Gastrocnemius medialis (tissue), 4 donors: ENCODE measurements around the gene XYLT1. TPM values are rescaled to one million over a fixed set of nuclear protein-coding genes. Genes with fewer than 3 reads are reported as not detected.

Source experiments
- ATAC-seq, 2 donors: fragments of 150-250 bp; one replicate each; pipeline ENCODE4 v1.9.1; 2016
- DNase-seq, 2 donors: peaks; one replicate each; pipeline ENCODE4 v3.0.0-alpha.2; 2019
- H3K27ac ChIP-seq, 4 donors: fragments of 200-600 bp; sonication (generic); 1 replicate in 1 of 4; 2 replicates in 3 of 4; pipeline ENCODE4 v1.5.1; 2016 to 2018; ENCODE audit warnings: mild to moderate bottlenecking in 2 of 4, moderate library complexity in 1 of 4
- H3K27me3 ChIP-seq, 3 donors: fragments of 200-600 bp; sonication (generic) in 2 of 3; 1 replicate in 1 of 3; 2 replicates in 2 of 3; pipeline versions ENCODE4 v1.5.1 to v1.6.0; 2016 to 2019; ENCODE audit warnings: mild to moderate bottlenecking in 1 of 3, moderate library complexity in 1 of 3
- H3K36me3 ChIP-seq, 2 donors: fragments of 200-600 bp; sonication (generic) in 1 of 2; one replicate each; pipeline ENCODE4 v1.5.1; 2017 to 2018
- H3K4me1 ChIP-seq, 2 donors: fragments of 200-600 bp; sonication (generic) in 1 of 2; one replicate each; pipeline ENCODE4 v1.5.1; 2016 to 2017; ENCODE audit warnings: mild to moderate bottlenecking in 2 of 2
- H3K4me3 ChIP-seq, 4 donors: fragments of 200-600 bp; sonication (generic) in 3 of 4; 1 replicate in 1 of 4; 2 replicates in 3 of 4; pipeline ENCODE4 v1.5.1; 2016 to 2019; ENCODE audit warnings: mild to moderate bottlenecking in 2 of 4
- H3K9me3 ChIP-seq, 3 donors: fragments of 200-600 bp; sonication (generic) in 2 of 3; 1 replicate in 1 of 3; 2 replicates in 2 of 3; pipeline ENCODE4 v1.5.1; 2016 to 2019
- CTCF ChIP-seq, 5 experiments: fragments of 450-650 bp in 3 of 5; fragments of 200-600 bp in 2 of 5; sonication (generic) in 2 of 5; IDR thresholded peaks in 4 of 5; conservative IDR thresholded peaks in 1 of 5; 1 replicate in 4 of 5; 2 replicates in 1 of 5; pipeline ENCODE4 v1.5.1; 2016 to 2019; ENCODE audit warnings: antibody characterized with exemption in 5 of 5, mild to moderate bottlenecking in 3 of 5, moderate library complexity in 3 of 5
- POLR2A ChIP-seq, 2 donors: fragments of 450-650 bp; IDR thresholded peaks; one replicate each; pipeline ENCODE4 v1.6.1; 2017; ENCODE audit warnings: antibody characterized with exemption in 2 of 2, mild to moderate bottlenecking in 2 of 2, moderate library complexity in 2 of 2
- in situ Hi-C, 4 donors: fragments of 200-750 bp; cut with MboI; loops; one replicate each; pipeline versions ENCODE4 v1.15.0 to v1.8.0; 2017; ENCODE audit warnings: low sequenced_read_pairs in 4 of 4
- intact Hi-C: fragments of 100-400 bp; cut with DNase I; formaldehyde crosslinking; loops from one replicate; pipeline ENCODE4 v1.15.1; 2023; ENCODE audit warnings: low total_unique reads
- total RNA-seq, 4 donors: library from RNA; depleted of rRNA; stranded (reverse); fragments of >200 nt; gene quantifications; one replicate each; pipeline versions ENCODE4 v1.1.0 to v1.2.3, GENCODE V29; 2016

Gene XYLT1
- total RNA-seq, 4 donors from 2014 or later, result 0.87 to 7.9 (median 1.4) TPM

DNA sequence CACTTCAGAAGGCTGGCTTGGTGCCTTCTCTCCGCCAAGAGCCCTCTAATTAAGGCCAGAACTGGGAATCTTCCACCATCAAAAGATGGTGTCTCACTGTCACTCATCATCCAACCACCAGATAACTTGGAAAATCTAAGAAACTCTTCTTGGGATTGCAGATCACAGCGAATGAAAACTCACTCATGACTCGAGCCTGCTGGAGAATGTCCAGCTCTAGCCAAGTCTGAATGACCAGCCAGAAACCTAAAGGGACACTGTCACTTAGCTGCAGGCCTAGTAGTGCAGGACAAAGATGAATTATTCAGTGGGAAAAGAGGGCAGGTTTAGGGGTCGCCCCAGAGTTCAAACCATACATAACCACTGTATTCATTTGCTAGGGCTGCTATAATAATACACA, 107.8 kb downstream of the XYLT1 start:
- peaks cover 9 to 10% of the 10 kb centered on the region in 2 donors for H3K4me1 ChIP-seq
- in situ Hi-C loops, result no loop called here

DNA sequence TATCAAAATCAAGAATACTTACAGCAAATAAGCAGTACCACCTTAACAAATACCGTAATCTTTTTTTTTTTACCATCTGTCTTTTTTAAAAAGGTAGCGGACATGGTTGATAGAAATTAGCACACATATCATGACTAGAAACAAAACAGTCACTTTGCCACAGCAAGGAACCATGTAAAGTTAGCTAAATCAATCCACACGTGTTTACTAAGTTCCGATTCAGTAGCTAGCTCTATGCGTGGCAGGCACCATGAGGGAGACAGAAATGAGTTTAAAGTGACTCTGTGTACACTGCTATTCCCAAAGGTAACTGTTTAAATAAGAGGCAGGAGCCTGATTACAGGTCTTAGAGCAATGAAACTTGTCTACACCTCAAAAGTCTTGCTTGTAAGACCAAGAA, 108.6 kb downstream of the XYLT1 start:
- no peaks in the 10 kb centered on the region for H3K9me3 ChIP-seq
- peaks cover 9 to 10% of the 10 kb centered on the region in 2 donors for H3K4me1 ChIP-seq

More for the DNA sequence above, 107.8 kb downstream of the XYLT1 start:
- intact Hi-C loops, result no loop called here
- ATAC-seq (no peak), DNase-seq (no peak)
- Histone ChIP-seq H3K27me3 (no peaks in the 10 kb centered on the region), H3K9me3 (no peaks in the 10 kb centered on the region), H3K4me3 (no peak overlapping the region), H3K36me3 (no peaks in the 10 kb centered on the region), H3K27ac (no peak overlapping the region)
- no peak for TF ChIP-seq POLR2A (IDR thresholded peaks at IDR 0.05)
- no peak for TF ChIP-seq CTCF (IDR thresholded peaks at IDR 0.05 in 4 of 5, conservative IDR thresholded peaks at IDR 0.05 in 1 of 5)

GRCh38 chr16:17360693-17361122, 110.1 kb downstream of the XYLT1 start:
- H3K27me3 ChIP-seq, result no peaks in the 10 kb centered on the region
- H3K36me3 ChIP-seq, result no peaks in the 10 kb centered on the region
- no peak for TF ChIP-seq CTCF (IDR thresholded peaks at IDR 0.05 in 4 of 5, conservative IDR thresholded peaks at IDR 0.05 in 1 of 5)
- no peak for TF ChIP-seq POLR2A (IDR thresholded peaks at IDR 0.05)
- no peaks in the 10 kb centered on the region for H3K9me3 ChIP-seq
- in situ Hi-C loops (no loop called here), intact Hi-C loops (no loop called here)
- H3K4me3 ChIP-seq, result no peak overlapping the region
- no peak overlapping the region for H3K27ac ChIP-seq
- DNase-seq (no peak), ATAC-seq (peak in 1 of 2 donors; percentile 21)
- peaks cover 9 to 10% of the 10 kb centered on the region in 2 donors for H3K4me1 ChIP-seq

More for the DNA sequence above, 108.6 kb downstream of the XYLT1 start:
- Histone ChIP-seq H3K36me3 (no peaks in the 10 kb centered on the region), H3K4me3 (no peak overlapping the region), H3K27ac (no peak overlapping the region), H3K27me3 (no peaks in the 10 kb centered on the region)
- intact Hi-C loops (no loop called here), in situ Hi-C loops (no loop called here)
- TF ChIP-seq POLR2A (IDR thresholded peaks at IDR 0.05), result no peak
- no peak for TF ChIP-seq CTCF (IDR thresholded peaks at IDR 0.05 in 4 of 5, conservative IDR thresholded peaks at IDR 0.05 in 1 of 5)
- DNase-seq (no peak), ATAC-seq (no peak)

- peaks cover 5 to 8% of the 10 kb centered on the region in 2 donors for H3K4me1 ChIP-seq
- H3K36me3 ChIP-seq, result no peaks in the 10 kb centered on the region
- no peak overlapping the region for H3K27ac ChIP-seq
- H3K27me3 ChIP-seq, result no peaks in the 10 kb centered on the region
- DNase-seq (no peak), ATAC-seq (no peak)
- H3K4me3 ChIP-seq, result no peak overlapping the region
- in situ Hi-C loops (no loop called here), intact Hi-C loops (no loop called here)
- TF ChIP-seq POLR2A (IDR thresholded peaks at IDR 0.05) (no peak), CTCF (IDR thresholded peaks at IDR 0.05 in 4 of 5, conservative IDR thresholded peaks at IDR 0.05 in 1 of 5) (no peak)
- H3K9me3 ChIP-seq, result no peaks in the 10 kb centered on the region
These were observed 110.9 kb downstream of the XYLT1 start for GRCh38 chr16:17359788-17360390.

GRCh38 chr16:17358846-17359245, 111.9 kb downstream of the XYLT1 start:
- Histone ChIP-seq H3K27me3 (no peaks in the 10 kb centered on the region), H3K9me3 (no peaks in the 10 kb centered on the region), H3K27ac (no peak overlapping the region), H3K36me3 (no peaks in the 10 kb centered on the region), H3K4me1 (peaks cover 0 to under 1% of the 10 kb centered on the region in 2 donors), H3K4me3 (no peak overlapping the region)
- ATAC-seq (no peak), DNase-seq (no peak)
- TF ChIP-seq CTCF (IDR thresholded peaks at IDR 0.05 in 4 of 5, conservative IDR thresholded peaks at IDR 0.05 in 1 of 5) (no peak), POLR2A (IDR thresholded peaks at IDR 0.05) (no peak)
- in situ Hi-C loops (no loop called here), intact Hi-C loops (no loop called here)
